ENCODE results near the gene SLC8A3. TPM values are rescaled to one million over a fixed set of nuclear protein-coding genes. Genes with fewer than 3 reads are reported as not detected.

Gene SLC8A3
- total RNA-seq, 4 donors from 2014 or later: 0.19 to 1.7 (median 0.90) TPM

- Histone ChIP-seq H3K9me3 (no peaks in the 10 kb centered on the region), H3K27ac (replicated peaks in 1 of 4) (no peak overlapping the region), H3K36me3 (no peaks in the 10 kb centered on the region), H3K27me3 (peaks cover 0 to 27% (median 0%) of the 10 kb centered on the region in 4 donors), H3K4me3 (no peak overlapping the region), H3K4me1 (peaks cover 3 to 26% (median 19%) of the 10 kb centered on the region in 4 donors)
- WGBS: 33% methylated on average over 4 of the region's 4 CpGs
- TF ChIP-seq, protein P1, sequence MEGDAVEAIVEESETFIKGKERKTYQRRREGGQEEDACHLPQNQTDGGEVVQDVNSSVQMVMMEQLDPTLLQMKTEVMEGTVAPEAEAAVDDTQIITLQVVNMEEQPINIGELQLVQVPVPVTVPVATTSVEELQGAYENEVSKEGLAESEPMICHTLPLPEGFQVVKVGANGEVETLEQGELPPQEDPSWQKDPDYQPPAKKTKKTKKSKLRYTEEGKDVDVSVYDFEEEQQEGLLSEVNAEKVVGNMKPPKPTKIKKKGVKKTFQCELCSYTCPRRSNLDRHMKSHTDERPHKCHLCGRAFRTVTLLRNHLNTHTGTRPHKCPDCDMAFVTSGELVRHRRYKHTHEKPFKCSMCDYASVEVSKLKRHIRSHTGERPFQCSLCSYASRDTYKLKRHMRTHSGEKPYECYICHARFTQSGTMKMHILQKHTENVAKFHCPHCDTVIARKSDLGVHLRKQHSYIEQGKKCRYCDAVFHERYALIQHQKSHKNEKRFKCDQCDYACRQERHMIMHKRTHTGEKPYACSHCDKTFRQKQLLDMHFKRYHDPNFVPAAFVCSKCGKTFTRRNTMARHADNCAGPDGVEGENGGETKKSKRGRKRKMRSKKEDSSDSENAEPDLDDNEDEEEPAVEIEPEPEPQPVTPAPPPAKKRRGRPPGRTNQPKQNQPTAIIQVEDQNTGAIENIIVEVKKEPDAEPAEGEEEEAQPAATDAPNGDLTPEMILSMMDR (IDR thresholded peaks at IDR 0.05): peak in 1 of 3 experiments; percentile 27
- TF ChIP-seq EP300 (IDR thresholded peaks at IDR 0.05): no peak
- intact Hi-C loops (cut with DNase I): no loop called here
- DNase-seq (ENCODE audit: extremely low spot score): no peak
These were observed 91.9 kb downstream of the SLC8A3 start for GRCh38 chr14:70096866-70097265.

DNA sequence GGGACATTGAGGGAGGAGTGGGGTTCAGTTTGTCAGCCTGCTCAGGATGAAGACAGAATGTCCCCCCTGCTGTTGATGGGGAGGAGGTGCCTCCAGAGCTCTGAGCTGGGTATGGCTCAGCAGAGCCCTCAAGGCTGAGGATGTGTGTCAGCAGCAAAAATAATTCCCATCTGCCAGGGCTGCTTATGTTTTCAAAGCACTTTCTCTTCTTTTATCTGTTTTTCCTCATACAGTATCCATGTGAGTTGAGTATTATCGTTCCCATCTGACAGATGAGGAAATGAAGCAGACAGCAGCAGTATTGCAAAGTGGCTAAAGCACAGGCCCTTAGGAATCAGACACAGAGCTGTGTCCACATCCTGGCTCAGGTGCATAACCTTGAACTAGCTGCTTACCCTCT is 94.1 kb downstream of the SLC8A3 start:
- peaks cover 0 to 19% (median 0%) of the 10 kb centered on the region in 4 donors for H3K27me3 ChIP-seq
- DNase-seq (ENCODE audit: extremely low spot score): no peak
- intact Hi-C loops (cut with DNase I): no loop called here

GRCh38 chr14:70094106-70094505 is 94.6 kb downstream of the SLC8A3 start:
- Histone ChIP-seq H3K9me3 (no peaks in the 10 kb centered on the region), H3K27ac (replicated peaks in 1 of 4) (no peak overlapping the region), H3K4me1 (peaks cover 3 to 26% (median 19%) of the 10 kb centered on the region in 4 donors), H3K27me3 (peaks cover 0 to 19% (median 0%) of the 10 kb centered on the region in 4 donors), H3K36me3 (no peaks in the 10 kb centered on the region), H3K4me3 (no peak overlapping the region)
- intact Hi-C loops (cut with DNase I): no loop called here
- WGBS: 84% methylated on average over 3 of the region's 3 CpGs
- no peak for DNase-seq (ENCODE audit: extremely low spot score)
- no peak for TF ChIP-seq POLR2AphosphoS5 (IDR thresholded peaks at IDR 0.05)
- TF ChIP-seq POLR2A (IDR thresholded peaks at IDR 0.05; ENCODE audit: low read depth): no peak
- TF ChIP-seq, protein P1 (IDR thresholded peaks at IDR 0.05): no peak
- no peak for TF ChIP-seq EP300 (IDR thresholded peaks at IDR 0.05)

More for the DNA sequence above, 94.1 kb downstream of the SLC8A3 start:
- no peak for TF ChIP-seq POLR2A (IDR thresholded peaks at IDR 0.05; ENCODE audit: low read depth)
- TF ChIP-seq POLR2AphosphoS5 (IDR thresholded peaks at IDR 0.05): no peak
- no peak for TF ChIP-seq EP300 (IDR thresholded peaks at IDR 0.05)
- TF ChIP-seq, protein P1 (IDR thresholded peaks at IDR 0.05): no peak
- H3K4me1 ChIP-seq: peaks cover 3 to 26% (median 19%) of the 10 kb centered on the region in 4 donors
- H3K36me3 ChIP-seq: no peaks in the 10 kb centered on the region
- H3K4me3 ChIP-seq: no peak overlapping the region
- no peaks in the 10 kb centered on the region for H3K9me3 ChIP-seq
- WGBS: 73% methylated on average over 1 of the region's 1 CpG
- no peak overlapping the region for H3K27ac ChIP-seq (replicated peaks in 1 of 4)

- intact Hi-C loops (cut with DNase I): no loop called here
- no peaks in the 10 kb centered on the region for H3K9me3 ChIP-seq
- no peak for DNase-seq (ENCODE audit: extremely low spot score)
- H3K4me1 ChIP-seq: peaks cover 3 to 17% (median 10%) of the 10 kb centered on the region in 4 donors
- H3K36me3 ChIP-seq: no peaks in the 10 kb centered on the region
- TF ChIP-seq POLR2AphosphoS5 (IDR thresholded peaks at IDR 0.05) (no peak), POLR2A (IDR thresholded peaks at IDR 0.05; ENCODE audit: low read depth) (no peak), EP300 (IDR thresholded peaks at IDR 0.05) (no peak)
- TF ChIP-seq, protein P1 (IDR thresholded peaks at IDR 0.05): no peak
- H3K4me3 ChIP-seq: no peak overlapping the region
- H3K27ac ChIP-seq (replicated peaks in 1 of 4): no peak overlapping the region
- WGBS: 80% methylated on average over 2 of the region's 2 CpGs
- H3K27me3 ChIP-seq: peaks cover 0 to 19% (median 0%) of the 10 kb centered on the region in 4 donors
These were observed 95.6 kb downstream of the SLC8A3 start for GRCh38 chr14:70093156-70093555.

DNA sequence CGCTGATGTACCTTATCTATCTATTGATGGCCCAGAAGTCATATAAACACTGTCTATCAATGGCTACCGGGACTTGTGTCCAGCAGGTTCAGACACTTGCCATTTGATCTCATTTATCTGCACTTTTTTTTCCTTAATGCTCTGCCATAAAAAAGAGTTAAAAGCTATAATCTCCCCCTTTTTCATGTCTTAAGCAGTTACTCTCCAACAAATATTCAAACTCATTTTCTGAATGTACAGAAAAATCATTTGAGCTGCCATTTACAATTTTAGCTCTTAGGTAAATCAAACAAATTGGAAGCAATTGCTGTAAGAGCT is 101.4 kb downstream of the SLC8A3 start:
- Histone ChIP-seq H3K36me3 (no peaks in the 10 kb centered on the region), H3K4me3 (no peak overlapping the region), H3K9me3 (no peaks in the 10 kb centered on the region), H3K27ac (replicated peaks in 1 of 4) (no peak overlapping the region), H3K27me3 (peaks cover 0 to 40% (median 0%) of the 10 kb centered on the region in 4 donors), H3K4me1 (no peaks in the 10 kb centered on the region)
- TF ChIP-seq POLR2AphosphoS5 (IDR thresholded peaks at IDR 0.05) (no peak), EP300 (IDR thresholded peaks at IDR 0.05) (no peak), POLR2A (IDR thresholded peaks at IDR 0.05; ENCODE audit: low read depth) (no peak)
- TF ChIP-seq, protein P1 (IDR thresholded peaks at IDR 0.05): no peak
- no peak for DNase-seq (ENCODE audit: extremely low spot score)
- 6% methylated on average over 2 of the region's 2 CpGs for WGBS
- intact Hi-C loops (cut with DNase I): loop anchor here (5.0 kb wide), 1 partner anchor 230 kb away; no protein-coding TSS in a partner anchor
